Mesodermal cell (in vitro differentiated cells): ENCODE data around the gene MIOX.

Experiments
- H3K27ac ChIP-seq: 2 replicates; pipeline ENCODE4 v1.7.0; 2013; ENCODE audit warnings: mild to moderate bottlenecking, low read depth, low read length, moderate library complexity; ENCODE audit not compliant: severe bottlenecking
- H3K36me3 ChIP-seq: 2 replicates; pipeline ENCODE4 v1.7.1; 2013; ENCODE audit warnings: mild to moderate bottlenecking, low read length, moderate library complexity; ENCODE audit not compliant: control insufficient read depth, insufficient read depth
- H3K4me1 ChIP-seq: one replicate; pipeline ENCODE4 v1.7.1; 2013; ENCODE audit warnings: mild to moderate bottlenecking, low read length; ENCODE audit not compliant: insufficient read depth, control insufficient read depth, poor library complexity, severe bottlenecking
- H3K4me3 ChIP-seq: 2 replicates; pipeline ENCODE4 v1.7.0; 2013; ENCODE audit warnings: low read length, control low read depth, mild to moderate bottlenecking; ENCODE audit not compliant: insufficient read depth, poor library complexity, severe bottlenecking; ENCODE audit errors: extremely low read depth
- H3K9me3 ChIP-seq: 2 replicates; pipeline ENCODE4 v1.7.1; 2013; ENCODE audit warnings: mild to moderate bottlenecking, low read length, moderate library complexity; ENCODE audit not compliant: control insufficient read depth
- WGBS, 2 experiments: methylation state at CpG; one replicate each; pipeline ENCODE4 v1.1.5; 2013; ENCODE audit warnings: missing lambda C conversion rate in 2 of 2; ENCODE audit not compliant: insufficient coverage in 2 of 2; 5-methylcytosine and 5-hydroxymethylcytosine counted together

MIOX gene

DNA sequence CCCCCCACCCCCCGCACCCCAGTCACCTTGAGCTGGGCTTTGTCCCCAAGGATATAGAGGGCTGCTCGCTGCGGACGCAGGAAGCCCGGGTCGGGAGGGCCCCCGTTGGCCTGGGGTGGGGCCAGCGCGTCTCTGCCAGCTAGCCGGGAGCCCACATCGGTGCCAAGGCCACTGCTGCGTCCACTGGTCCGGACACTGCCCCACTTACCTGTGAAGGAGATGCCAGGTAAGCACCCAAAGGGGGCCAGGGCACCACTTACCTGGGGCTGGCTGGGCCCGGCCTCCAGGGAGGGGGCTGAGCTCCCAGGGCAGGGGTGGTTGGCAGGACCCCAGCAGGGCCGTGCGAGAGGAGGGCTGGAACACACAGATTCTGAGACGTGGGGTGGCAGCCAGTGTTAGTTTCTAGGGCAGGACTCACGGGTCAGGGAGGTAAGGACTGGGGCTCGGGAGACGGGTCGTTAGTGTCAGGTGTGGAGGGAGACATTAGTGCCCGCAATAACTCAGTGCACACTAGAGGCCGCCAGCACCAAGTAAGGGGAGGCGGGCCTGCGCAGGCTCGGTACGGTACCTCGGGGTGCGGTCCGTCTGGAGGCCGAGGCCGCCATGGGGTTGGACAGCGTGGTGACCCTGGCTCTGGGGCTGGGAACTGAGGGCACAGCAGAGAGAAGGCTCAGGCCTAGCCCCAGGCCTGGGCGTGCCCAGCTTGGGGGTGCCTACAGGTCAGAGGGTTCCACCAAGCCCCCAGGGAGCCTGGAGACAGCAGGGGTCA lies 30.0 kb upstream of the MIOX start:
- no peak overlapping the region for H3K4me3 ChIP-seq
- H3K4me1 ChIP-seq = no peaks in the 10 kb centered on the region
- 93% methylated on average over 24 to 32 of the region's 34 CpGs for WGBS, 2 experiments
- no peaks in the 10 kb centered on the region for H3K9me3 ChIP-seq
- H3K27ac ChIP-seq = no peak overlapping the region
- H3K36me3 ChIP-seq = peaks cover 69% of the 10 kb centered on the region

- no peaks in the 10 kb centered on the region for H3K4me1 ChIP-seq
- peaks cover 80% of the 10 kb centered on the region for H3K36me3 ChIP-seq
- no peak overlapping the region for H3K27ac ChIP-seq
- WGBS, 2 experiments = 97 to 100% methylated on average over 1 to 22 of the region's 22 CpGs
- no peaks in the 10 kb centered on the region for H3K9me3 ChIP-seq
- H3K4me3 ChIP-seq = no peak overlapping the region
Observed at GRCh38 chr22:50459016-50459415, 27.6 kb upstream of the MIOX start.

DNA sequence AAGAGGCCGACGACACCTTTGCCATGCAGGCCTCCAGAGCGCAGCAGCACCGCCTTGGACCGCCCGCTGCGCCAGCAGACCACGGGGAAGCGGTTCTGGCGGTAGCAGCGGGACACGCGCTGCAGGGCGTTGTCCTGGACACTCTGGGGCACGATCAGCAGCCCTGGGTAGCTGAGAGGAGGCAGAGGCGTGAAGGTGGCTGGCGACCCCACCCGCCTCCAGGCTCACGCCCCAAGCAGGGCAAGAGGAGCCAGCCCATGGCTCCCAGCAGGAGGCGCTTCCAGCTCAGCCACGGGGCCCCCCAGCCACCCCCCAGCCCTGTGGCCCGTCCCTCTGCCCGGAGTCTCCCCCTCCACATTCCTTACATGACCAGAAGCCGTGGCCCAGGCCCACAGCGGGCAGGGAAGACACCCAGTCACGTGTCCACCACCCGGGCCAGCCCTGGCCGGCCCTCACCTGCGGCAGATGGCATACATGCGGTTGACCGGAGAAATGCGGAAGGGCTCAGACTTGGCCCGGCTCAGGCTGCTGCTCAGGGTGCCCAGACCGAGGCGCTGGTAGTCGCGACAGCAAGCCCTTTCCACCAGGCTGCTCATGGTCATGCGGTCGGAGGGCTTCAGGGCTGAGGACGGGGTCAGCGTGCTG lies 27.0 kb upstream of the MIOX start:
- Histone ChIP-seq H3K9me3 (no peaks in the 10 kb centered on the region), H3K27ac (no peak overlapping the region), H3K4me3 (no peak overlapping the region), H3K36me3 (peaks cover 80% of the 10 kb centered on the region), H3K4me1 (no peaks in the 10 kb centered on the region)
- 96% methylated on average over 30 to 41 of the region's 41 CpGs for WGBS, 2 experiments

DNA sequence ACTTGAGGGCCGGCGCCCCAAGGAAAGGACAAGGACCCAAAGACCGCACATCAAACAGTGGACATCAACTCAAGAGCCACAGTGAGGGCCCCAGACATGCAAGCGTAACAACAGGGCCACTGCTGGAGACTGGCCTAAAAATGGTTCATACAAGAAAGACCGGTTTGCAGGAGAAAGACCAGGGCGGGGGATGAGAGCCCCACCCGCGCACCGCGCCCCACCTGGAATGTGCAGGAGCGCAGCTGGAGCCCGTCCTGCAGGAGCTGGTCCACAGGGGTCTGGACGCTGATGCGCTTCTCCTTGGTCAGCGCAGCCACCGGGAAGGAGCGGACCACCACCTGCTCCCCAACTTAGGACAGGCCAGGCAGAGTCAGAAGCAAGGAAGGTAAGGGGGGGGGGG lies 25.7 kb upstream of the MIOX start:
- Histone ChIP-seq H3K4me3 (no peak overlapping the region), H3K9me3 (no peaks in the 10 kb centered on the region), H3K36me3 (peaks cover 80% of the 10 kb centered on the region), H3K27ac (no peak overlapping the region), H3K4me1 (no peaks in the 10 kb centered on the region)
- 96 to 99% methylated on average over 14 to 17 of the region's 17 CpGs for WGBS, 2 experiments

DNA sequence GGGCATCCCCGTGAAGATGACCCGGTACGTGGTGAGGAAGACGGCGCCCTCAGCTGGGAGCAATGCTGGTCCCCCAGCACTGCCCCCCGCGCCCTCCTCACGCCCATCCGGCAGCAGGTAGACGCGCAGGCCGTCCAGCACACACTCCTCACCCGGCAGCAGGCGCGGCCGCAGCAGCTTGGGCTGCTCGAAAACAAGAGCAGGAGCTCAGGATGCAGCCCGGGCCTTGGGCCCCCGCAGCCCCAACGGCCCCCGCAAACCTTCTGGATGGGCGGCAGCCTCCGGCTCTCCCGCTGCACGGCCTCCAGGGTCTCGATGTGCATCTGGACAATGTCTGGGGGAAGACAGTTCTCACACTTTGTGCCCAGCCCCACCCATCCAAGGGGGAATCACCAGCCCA lies 25.1 kb upstream of the MIOX start:
- peaks cover 84% of the 10 kb centered on the region for H3K36me3 ChIP-seq
- no peak overlapping the region for H3K27ac ChIP-seq
- H3K4me3 ChIP-seq = no peak overlapping the region
- H3K4me1 ChIP-seq = no peaks in the 10 kb centered on the region
- no peaks in the 10 kb centered on the region for H3K9me3 ChIP-seq
- WGBS, 2 experiments = 96 to 98% methylated on average over 23 to 26 of the region's 26 CpGs

- H3K4me1 ChIP-seq = no peaks in the 10 kb centered on the region
- WGBS, 2 experiments = 94 to 98% methylated on average over 19 to 24 of the region's 30 CpGs
- no peak overlapping the region for H3K4me3 ChIP-seq
- peaks cover 86% of the 10 kb centered on the region for H3K36me3 ChIP-seq
- H3K9me3 ChIP-seq = no peaks in the 10 kb centered on the region
- H3K27ac ChIP-seq = no peak overlapping the region
Observed at GRCh38 chr22:50461979-50462540, 24.6 kb upstream of the MIOX start.

DNA sequence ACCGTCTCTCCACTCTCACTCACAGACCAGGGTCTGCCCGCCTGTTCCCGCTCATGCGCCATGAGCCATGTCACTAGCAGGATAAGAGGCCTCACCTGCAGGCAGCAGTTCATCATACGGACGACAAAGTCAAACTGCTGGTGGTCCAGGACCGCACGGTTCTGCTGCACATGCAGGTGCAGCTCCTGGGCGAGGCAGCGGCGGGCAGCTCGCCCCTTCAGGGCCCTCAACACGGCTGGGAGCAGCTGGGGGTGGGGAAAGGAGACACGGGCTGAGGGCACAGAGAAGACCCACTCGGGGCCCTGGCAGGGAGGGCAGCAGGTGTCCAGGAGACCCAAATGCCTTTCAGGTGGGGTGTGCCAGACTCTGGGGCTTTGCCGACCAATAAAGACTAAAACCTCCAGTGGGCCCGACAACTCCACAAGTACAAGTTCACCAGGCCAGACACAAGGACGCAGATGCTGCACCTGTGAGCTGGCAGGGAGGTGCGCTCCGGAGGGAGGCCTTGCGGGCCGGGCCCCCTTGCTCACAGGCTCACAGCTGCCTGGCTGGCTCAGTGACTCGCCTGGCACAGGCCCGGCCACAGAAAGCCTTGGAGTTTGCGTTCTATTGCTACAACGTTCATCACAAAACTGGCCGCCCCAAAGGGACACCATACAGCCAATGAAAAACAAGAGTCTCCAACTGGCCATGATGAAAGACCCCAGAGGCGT lies 23.3 kb upstream of the MIOX start:
- no peaks in the 10 kb centered on the region for H3K9me3 ChIP-seq
- 97 to 98% methylated on average over 27 to 28 of the region's 28 CpGs for WGBS, 2 experiments
- H3K4me3 ChIP-seq = no peak overlapping the region
- H3K4me1 ChIP-seq = no peaks in the 10 kb centered on the region
- no peak overlapping the region for H3K27ac ChIP-seq
- H3K36me3 ChIP-seq = peaks cover 90% of the 10 kb centered on the region

DNA sequence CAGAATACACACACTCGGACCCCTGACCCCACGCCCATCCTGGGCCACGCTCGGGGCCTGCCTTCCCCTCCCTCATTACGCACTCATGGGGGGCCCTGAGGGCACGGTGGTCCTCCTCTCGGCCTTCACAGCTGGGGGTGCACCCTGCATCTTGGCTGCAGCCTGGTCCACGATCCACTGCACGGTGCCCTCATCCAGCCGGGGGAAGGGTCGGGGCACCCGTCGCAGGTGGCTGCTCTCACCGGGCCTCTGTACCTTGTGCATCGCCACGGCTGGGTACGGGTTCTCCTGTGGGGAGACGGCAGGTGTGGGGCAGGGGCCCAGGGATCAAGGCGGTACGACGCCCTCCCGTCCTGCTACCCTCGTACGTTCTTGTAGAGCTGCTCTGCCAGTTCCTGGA lies 22.2 kb upstream of the MIOX start:
- H3K36me3 ChIP-seq = peaks cover 83% of the 10 kb centered on the region
- H3K9me3 ChIP-seq = no peaks in the 10 kb centered on the region
- WGBS, 2 experiments = 94% methylated on average over 24 of the region's 24 CpGs

DNA sequence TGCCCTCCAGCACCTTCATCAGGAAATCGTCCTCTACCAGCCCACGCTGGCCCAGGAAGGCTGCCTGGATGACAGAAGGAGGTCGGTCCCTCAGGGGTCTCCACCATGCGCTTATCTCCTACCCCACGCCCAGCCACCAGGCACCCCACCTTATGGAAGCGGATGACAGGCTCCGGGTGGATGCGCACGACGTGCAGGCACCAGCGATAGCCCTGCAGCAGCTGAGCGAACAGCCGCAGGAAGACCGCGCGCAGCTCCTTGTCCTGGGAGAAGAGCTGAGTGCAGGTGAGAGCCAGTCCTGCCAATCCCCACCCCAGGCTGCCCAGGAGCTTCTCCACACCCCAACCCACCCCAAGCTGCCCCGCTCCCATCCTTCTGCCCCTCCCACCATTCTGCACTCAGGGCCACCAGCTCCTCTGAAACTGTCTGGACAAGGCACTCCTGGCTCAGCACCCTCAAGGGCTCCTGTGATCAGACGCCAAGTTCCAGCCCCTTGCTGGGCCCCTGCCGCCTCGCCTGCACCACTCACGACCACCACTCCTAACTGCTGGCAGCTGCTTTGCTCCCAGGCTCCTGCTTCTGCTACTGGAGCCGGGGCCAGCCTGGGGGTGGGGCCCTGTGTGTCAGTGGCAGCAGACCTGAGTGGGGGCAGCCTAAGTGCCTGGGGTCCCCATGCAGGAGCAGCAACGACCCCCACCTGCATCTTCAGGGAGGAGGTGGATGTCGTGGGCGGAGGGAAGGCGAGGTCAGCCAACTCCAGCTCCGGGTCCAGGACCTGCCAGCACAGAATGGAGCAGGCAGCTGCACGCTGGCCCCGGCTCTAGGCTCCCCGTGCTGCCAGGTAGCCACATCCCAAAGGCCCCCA lies 21.4 kb upstream of the MIOX start:
- WGBS, 2 experiments = 96 to 97% methylated on average over 18 to 25 of the region's 30 CpGs
- Histone ChIP-seq H3K9me3 (no peaks in the 10 kb centered on the region), H3K4me1 (peaks cover 12% of the 10 kb centered on the region), H3K4me3 (no peak overlapping the region), H3K36me3 (peaks cover 77% of the 10 kb centered on the region), H3K27ac (no peak overlapping the region)

More for the DNA sequence above, 22.2 kb upstream of the MIOX start:
- Histone ChIP-seq H3K4me3 (no peak overlapping the region), H3K4me1 (peaks cover 3% of the 10 kb centered on the region), H3K27ac (no peak overlapping the region)

- WGBS, 2 experiments = 97% methylated on average over 14 to 18 of the region's 24 CpGs
- Histone ChIP-seq H3K4me3 (no peak overlapping the region), H3K36me3 (peaks cover 62% of the 10 kb centered on the region), H3K27ac (no peak overlapping the region), H3K4me1 (peaks cover 22% of the 10 kb centered on the region), H3K9me3 (no peaks in the 10 kb centered on the region)
Observed at GRCh38 chr22:50467341-50467740, 19.3 kb upstream of the MIOX start.
